CD4-positive, alpha-beta memory T cell (primary cell): Measurements from ENCODE around the gene LIN7A. TPM values are rescaled to one million over a fixed set of nuclear protein-coding genes. Genes with fewer than 3 reads are reported as not detected.

Source experiments
- CTCF ChIA-PET: fragments of 350-600 bp; sonication (Branson Sonifier 250); formaldehyde crosslinking; loops from one replicate; lab custom pipeline; 2021; ENCODE audit warnings: inconsistent platforms; ENCODE audit not compliant: partially characterized antibody; lab: Charles Lee
- POLR2A ChIA-PET: fragments of 350-600 bp; sonication (Branson Sonifier 250); formaldehyde crosslinking; loops from one replicate; lab custom pipeline; 2021; ENCODE audit not compliant: partially characterized antibody; lab: Charles Lee
- DNase-seq, 5 donors: peaks; one replicate each; pipeline versions ENCODE4 v3.0.0 to v3.0.0-alpha.2; 2020 to 2022; ENCODE audit warnings: mixed read lengths in 1 of 5
- H3K27ac ChIP-seq: one replicate; pipeline ENCODE4 v1.7.0; 2013; ENCODE audit warnings: low read depth, low read length
- H3K27me3 ChIP-seq: 2 replicates; pipeline ENCODE4 v1.7.0; 2013; ENCODE audit warnings: mild to moderate bottlenecking, low read length, moderate library complexity; ENCODE audit not compliant: insufficient read depth
- H3K36me3 ChIP-seq: 2 replicates; pipeline ENCODE4 v1.7.0; 2013; ENCODE audit warnings: mild to moderate bottlenecking, low read length, moderate library complexity; ENCODE audit not compliant: insufficient read depth
- H3K4me1 ChIP-seq: 2 replicates; pipeline ENCODE4 v1.7.0; 2013; ENCODE audit warnings: mild to moderate bottlenecking, low read length, moderate library complexity; ENCODE audit not compliant: insufficient read depth
- H3K4me3 ChIP-seq, 2 donors: one replicate each; pipeline ENCODE4 v1.7.0; 2013; ENCODE audit warnings: low read length in 2 of 2, mild to moderate bottlenecking in 1 of 2
- H3K9me3 ChIP-seq, 2 donors: one replicate each; pipeline ENCODE4 v1.7.0; 2013; ENCODE audit warnings: low read length in 2 of 2, control low read depth in 1 of 2; ENCODE audit not compliant: control insufficient read depth in 1 of 2
- H3K27ac Mint-ChIP-seq, 7 donors: one replicate each; pipeline ENCODE4 v1.8.0; 2020 to 2021; ENCODE audit warnings: mixed read lengths in 7 of 7, mild to moderate bottlenecking in 6 of 7, inconsistent platforms in 3 of 7, moderate library complexity in 3 of 7
- H3K27me3 Mint-ChIP-seq, 2 donors: one replicate each; pipeline ENCODE4 v1.8.0; 2020 to 2021; ENCODE audit warnings: mixed read lengths in 2 of 2
- H3K36me3 Mint-ChIP-seq, 2 donors: one replicate each; pipeline ENCODE4 v1.8.0; 2020 to 2021; ENCODE audit warnings: mixed read lengths in 2 of 2, inconsistent platforms in 1 of 2, mild to moderate bottlenecking in 1 of 2
- H3K4me1 Mint-ChIP-seq, 4 donors: one replicate each; pipeline ENCODE4 v1.8.0; 2020 to 2021; ENCODE audit warnings: mixed read lengths in 4 of 4, mild to moderate bottlenecking in 1 of 4
- H3K4me3 Mint-ChIP-seq, 8 donors: one replicate each; pipeline ENCODE4 v1.8.0; 2020 to 2021; ENCODE audit warnings: mixed read lengths in 8 of 8, mild to moderate bottlenecking in 7 of 8, moderate library complexity in 6 of 8, inconsistent platforms in 3 of 8
- H3K9me3 Mint-ChIP-seq, 8 donors: one replicate each; pipeline ENCODE4 v1.8.0; 2020 to 2021; ENCODE audit warnings: mixed read lengths in 8 of 8, mild to moderate bottlenecking in 5 of 8, inconsistent platforms in 3 of 8, moderate library complexity in 1 of 8
- intact Hi-C: fragments of 100-400 bp; cut with micrococcal nuclease; formaldehyde crosslinking; loops from one replicate; pipeline ENCODE4 v1.15.1; 2023
- polyA plus RNA-seq, 2 donors: library from polyadenylated mRNA; unstranded; fragments of 300-500 nt; fragmentation: Illumina TruSeq; gene quantifications; one replicate each; pipeline ENCODE4 v1.2.3, GENCODE V29; 2021
- total RNA-seq, 2 experiments: library from RNA; stranded (reverse); gene quantifications; one replicate each; pipeline ENCODE4 v1.2.3, GENCODE V29; 2021

LIN7A gene
- total and polyA plus RNA-seq, 4 experiments from 2014 or later = not detected

GRCh38 chr12:80756875-80757274 lies 180.9 kb downstream of the LIN7A start:
- Mint-ChIP-seq H3K4me3 (no peak overlapping the region), H3K27me3 (no peaks in the 10 kb centered on the region), H3K4me1 (no peaks in the 10 kb centered on the region), H3K9me3 (peaks cover 0 to 11% (median 3%) of the 10 kb centered on the region in 8 donors), H3K27ac (no peak overlapping the region), H3K36me3 (no peaks in the 10 kb centered on the region)
- Histone ChIP-seq H3K4me1 (no peaks in the 10 kb centered on the region), H3K36me3 (no peaks in the 10 kb centered on the region), H3K27ac (no peak overlapping the region), H3K27me3 (no peaks in the 10 kb centered on the region), H3K9me3 (no peaks in the 10 kb centered on the region), H3K4me3 (no peak overlapping the region)
- ChIA-PET CTCF (no interaction called here), POLR2A (no interaction called here)
- intact Hi-C loops = no loop called here
- DNase-seq = no peak

DNA sequence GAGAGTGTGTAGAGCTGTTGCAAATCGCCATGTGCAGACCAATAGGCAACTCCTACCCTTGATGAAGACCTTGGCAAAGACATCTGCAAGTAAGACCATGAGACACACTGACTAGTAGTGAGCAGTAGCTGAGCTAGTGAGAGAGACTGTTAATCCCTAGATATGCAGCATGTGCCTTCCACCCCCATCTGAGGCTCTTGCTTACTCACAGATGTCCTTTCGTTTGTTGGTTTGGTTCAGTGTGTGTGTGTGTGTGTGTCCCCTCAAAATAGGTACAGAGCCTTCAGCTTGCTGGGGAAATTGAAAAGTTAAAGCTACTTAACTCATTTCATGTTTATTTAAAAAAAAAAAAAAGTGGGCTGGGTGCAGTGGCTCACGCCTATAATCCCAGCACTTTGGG lies 183.5 kb downstream of the LIN7A start:
- intact Hi-C loops = no loop called here
- Histone ChIP-seq H3K36me3 (no peaks in the 10 kb centered on the region), H3K9me3 (no peaks in the 10 kb centered on the region), H3K27ac (no peak overlapping the region), H3K4me3 (no peak overlapping the region), H3K4me1 (no peaks in the 10 kb centered on the region), H3K27me3 (no peaks in the 10 kb centered on the region)
- ChIA-PET CTCF (no interaction called here), POLR2A (no interaction called here)
- peaks cover 0 to 11% (median 5%) of the 10 kb centered on the region in 8 donors for H3K9me3 Mint-ChIP-seq
- H3K4me1 Mint-ChIP-seq = no peaks in the 10 kb centered on the region
- no peak for DNase-seq
- H3K36me3 Mint-ChIP-seq = no peaks in the 10 kb centered on the region
- H3K27ac Mint-ChIP-seq = no peak overlapping the region
- no peaks in the 10 kb centered on the region for H3K27me3 Mint-ChIP-seq
- no peak overlapping the region for H3K4me3 Mint-ChIP-seq

- Histone ChIP-seq H3K36me3 (no peaks in the 10 kb centered on the region), H3K4me3 (no peak overlapping the region), H3K4me1 (no peaks in the 10 kb centered on the region), H3K27ac (no peak overlapping the region), H3K9me3 (no peaks in the 10 kb centered on the region), H3K27me3 (no peaks in the 10 kb centered on the region)
- intact Hi-C loops = no loop called here
- no peak overlapping the region for H3K4me3 Mint-ChIP-seq
- no peaks in the 10 kb centered on the region for H3K36me3 Mint-ChIP-seq
- no peaks in the 10 kb centered on the region for H3K27me3 Mint-ChIP-seq
- no peaks in the 10 kb centered on the region for H3K4me1 Mint-ChIP-seq
- H3K9me3 Mint-ChIP-seq = peaks cover 0 to 15% (median 5%) of the 10 kb centered on the region in 8 donors
- POLR2A ChIA-PET = no interaction called here
- no peak overlapping the region for H3K27ac Mint-ChIP-seq
- CTCF ChIA-PET = no interaction called here
- no peak for DNase-seq
Observed at GRCh38 chr12:80752464-80752863, 185.3 kb downstream of the LIN7A start.

GRCh38 chr12:80749456-80749855 lies 188.3 kb downstream of the LIN7A start:
- Histone ChIP-seq H3K4me1 (no peaks in the 10 kb centered on the region), H3K9me3 (no peaks in the 10 kb centered on the region), H3K4me3 (no peak overlapping the region), H3K27me3 (no peaks in the 10 kb centered on the region), H3K27ac (no peak overlapping the region), H3K36me3 (no peaks in the 10 kb centered on the region)
- CTCF ChIA-PET = no interaction called here
- no peaks in the 10 kb centered on the region for H3K27me3 Mint-ChIP-seq
- POLR2A ChIA-PET = no interaction called here
- H3K36me3 Mint-ChIP-seq = no peaks in the 10 kb centered on the region
- H3K4me1 Mint-ChIP-seq = no peaks in the 10 kb centered on the region
- no peak overlapping the region for H3K4me3 Mint-ChIP-seq
- DNase-seq = no peak
- intact Hi-C loops = no loop called here
- H3K27ac Mint-ChIP-seq = no peak overlapping the region
- H3K9me3 Mint-ChIP-seq = peaks cover 0 to 6% (median 3%) of the 10 kb centered on the region in 8 donors

DNA sequence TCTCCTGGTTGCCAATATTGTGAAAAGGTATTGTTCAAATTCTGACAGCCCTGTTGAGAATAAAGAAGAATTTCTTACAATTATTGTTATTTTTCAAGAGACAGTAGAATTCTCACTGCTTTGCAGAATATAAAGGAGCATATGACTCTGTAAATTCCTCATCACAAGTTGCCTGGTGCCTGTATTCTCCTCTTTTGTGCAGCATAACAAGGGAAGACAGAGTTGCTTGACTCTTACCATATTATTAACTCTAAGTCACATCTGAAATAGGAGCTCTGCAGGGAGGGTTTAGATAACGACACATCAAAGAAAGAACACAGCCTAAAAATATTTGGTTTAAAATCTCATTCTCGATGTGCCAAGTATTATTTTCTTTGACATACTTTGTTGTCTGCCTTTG lies 189.9 kb downstream of the LIN7A start:
- no peaks in the 10 kb centered on the region for H3K27me3 Mint-ChIP-seq
- peaks cover 0 to 5% (median 3%) of the 10 kb centered on the region in 8 donors for H3K9me3 Mint-ChIP-seq
- no peak overlapping the region for H3K27ac ChIP-seq
- H3K4me3 ChIP-seq = no peak overlapping the region
- no peaks in the 10 kb centered on the region for H3K9me3 ChIP-seq
- no peak overlapping the region for H3K27ac Mint-ChIP-seq
- no peak for DNase-seq
- no peaks in the 10 kb centered on the region for H3K36me3 ChIP-seq
- no peaks in the 10 kb centered on the region for H3K36me3 Mint-ChIP-seq
- H3K27me3 ChIP-seq = no peaks in the 10 kb centered on the region
- ChIA-PET CTCF (no interaction called here), POLR2A (no interaction called here)
- no peaks in the 10 kb centered on the region for H3K4me1 ChIP-seq
- no peak overlapping the region for H3K4me3 Mint-ChIP-seq
- intact Hi-C loops = no loop called here
- H3K4me1 Mint-ChIP-seq = no peaks in the 10 kb centered on the region

DNA sequence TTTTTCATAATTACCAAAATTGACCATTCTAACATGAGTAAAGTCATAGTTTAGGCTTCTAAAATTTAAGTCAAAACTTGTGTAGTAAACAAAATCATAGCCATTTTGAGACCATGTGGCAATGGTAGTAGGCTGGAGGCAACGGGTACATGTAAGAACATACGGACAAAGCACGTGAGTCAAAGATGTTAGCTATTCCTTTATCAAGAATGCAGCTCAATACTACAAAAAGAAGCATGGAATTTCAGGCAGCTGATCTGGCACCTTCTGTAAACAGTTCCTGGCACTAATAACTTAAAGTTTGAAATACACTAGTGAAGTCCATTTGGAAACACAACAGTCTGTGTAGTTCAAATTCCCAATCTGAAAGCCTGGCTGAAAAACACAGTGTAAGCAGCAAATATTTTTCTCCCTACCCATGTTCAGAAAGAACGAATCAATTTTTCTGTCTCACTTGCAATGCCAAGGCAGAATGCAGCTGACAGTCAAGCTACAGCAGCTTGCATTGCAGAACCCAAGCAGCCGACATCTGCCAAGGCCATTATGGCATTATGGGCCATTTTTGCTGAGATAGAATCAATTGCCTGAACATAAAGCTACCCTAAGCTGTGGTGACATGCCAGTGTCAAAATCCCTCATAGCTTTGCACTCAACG lies 191.8 kb downstream of the LIN7A start:
- Histone ChIP-seq H3K27me3 (no peaks in the 10 kb centered on the region), H3K36me3 (no peaks in the 10 kb centered on the region), H3K27ac (no peak overlapping the region), H3K4me3 (no peak overlapping the region), H3K4me1 (no peaks in the 10 kb centered on the region), H3K9me3 (no peaks in the 10 kb centered on the region)
- Mint-ChIP-seq H3K9me3 (peaks cover 0 to 3% (median 2%) of the 10 kb centered on the region in 8 donors), H3K4me3 (no peak overlapping the region), H3K27ac (no peak overlapping the region), H3K36me3 (no peaks in the 10 kb centered on the region), H3K27me3 (no peaks in the 10 kb centered on the region), H3K4me1 (no peaks in the 10 kb centered on the region)
- DNase-seq = no peak
- POLR2A ChIA-PET = no interaction called here
- CTCF ChIA-PET = no interaction called here
- intact Hi-C loops = no loop called here
